K562 (cell line): ENCODE data around the gene AGPAT2. TPM values are rescaled to one million over a fixed set of nuclear protein-coding genes. Genes with fewer than 3 reads are reported as not detected.

Experiments used
- ATF6 ChIP-seq: sonication (generic); formaldehyde crosslinking; IDR thresholded peaks from 2 replicates; pipeline ENCODE4 v1.4.0; 2020; ENCODE audit warnings: mild to moderate bottlenecking, missing genetic modification reagents
- ATF7 ChIP-seq: fragments of 450-650 bp; IDR thresholded peaks from 2 replicates; pipeline ENCODE4 v1.7.1; 2014; ENCODE audit warnings: mild to moderate bottlenecking, moderate library complexity
- BCLAF1 ChIP-seq, 2 experiments: fragments of 450-650 bp in 1 of 2; IDR thresholded peaks; 2 replicates each; pipeline ENCODE4 v1.6.1; 2011 to 2017; ENCODE audit warnings: low read depth in 2 of 2, antibody characterized with exemption in 1 of 2, borderline replicate concordance in 1 of 2, low read length in 1 of 2, mild to moderate bottlenecking in 1 of 2, mixed read lengths in 1 of 2; ENCODE audit not compliant: control insufficient read depth in 1 of 2
- CAMTA2 ChIP-seq: fragments of 250-450 bp; sonication (Bioruptor Pico); conservative IDR thresholded peaks from 2 replicates; pipeline ENCODE4 v1.5.1; 2022
- CEBPB ChIP-seq: fragments of 450-650 bp; IDR thresholded peaks from 2 replicates; pipeline ENCODE4 v1.6.1; 2016; ENCODE audit warnings: missing genetic modification characterization, missing compliant biosample characterization
- GTF2A2 ChIP-seq: IDR thresholded peaks from 2 replicates; pipeline ENCODE4 v1.6.1; 2016; ENCODE audit warnings: mild to moderate bottlenecking, missing genetic modification characterization, missing compliant biosample characterization
- HDAC1 ChIP-seq, 2 experiments: fragments of 450-650 bp; IDR thresholded peaks; 2 replicates each; pipeline ENCODE4 v1.6.1; 2016 to 2017; ENCODE audit warnings: inconsistent platforms in 1 of 2, mild to moderate bottlenecking in 1 of 2, moderate library complexity in 1 of 2
- NEUROD1 ChIP-seq: fragments of 150-350 bp; IDR thresholded peaks from 2 replicates; pipeline ENCODE4 v1.6.1; 2014; ENCODE audit warnings: borderline replicate concordance, low read length, low read depth; ENCODE audit not compliant: partially characterized antibody
- NR1H2 ChIP-seq: sonication (generic); formaldehyde crosslinking; IDR thresholded peaks from 2 replicates; pipeline ENCODE4 v1.4.0; 2020; ENCODE audit warnings: mild to moderate bottlenecking, missing genetic modification reagents
- RREB1 ChIP-seq: fragments of 250-450 bp; sonication (Bioruptor Pico); IDR thresholded peaks from 2 replicates; pipeline ENCODE4 v1.4.0; 2020
- TAF9B ChIP-seq: fragments of 450-650 bp; IDR thresholded peaks from 2 replicates; pipeline ENCODE4 v1.6.1; 2018; ENCODE audit warnings: mild to moderate bottlenecking; ENCODE audit not compliant: partially characterized antibody
- ZBTB12 ChIP-seq: fragments of 250-450 bp; sonication (Bioruptor Pico); IDR thresholded peaks from 2 replicates; pipeline ENCODE4 v1.4.0; 2020
- ZNF699 ChIP-seq: fragments of 250-450 bp; sonication (Bioruptor Pico); IDR thresholded peaks from 2 replicates; pipeline ENCODE4 v1.8.0; 2021; ENCODE audit warnings: mild to moderate bottlenecking, moderate library complexity; ENCODE audit not compliant: insufficient replicate concordance
- polyA plus RNA-seq, 8 experiments: library from polyadenylated mRNA; depleted of rRNA in 4 of 8; stranded (reverse) in 5 of 8; unstranded in 3 of 8; fragments of >200 nt; fragmentation: Nextera tagmentation in 2 of 8; fragmentation: Illumina TruSeq in 1 of 8; extraction: Ambion mirVana in 2 of 8; extraction: Trizol in 1 of 8; gene quantifications; 2 replicates each; pipeline versions ENCODE4 v1.2.1 to v1.2.3, GENCODE V29; 2011 to 2014; ENCODE audit warnings: inconsistent platforms in 1 of 8, missing spikeins in 1 of 8
- total RNA-seq, 7 experiments: library from RNA; depleted of rRNA in 6 of 7; stranded (reverse); fragments of >200 nt in 6 of 7; fragmentation: Illumina TruSeq in 2 of 7; extraction: Trizol in 2 of 7; gene quantifications; 2 replicates each; pipeline versions ENCODE4 v1.2.1 to v1.2.3, GENCODE V29; 2011 to 2021; ENCODE audit warnings: low replicate concordance in 1 of 7

The AGPAT2 gene
- total and polyA plus RNA-seq, 9 of the 15 experiments (the other 6 are each of a cell fraction or from before 2014, with no cell fraction given) = 0.13 to 54.5 (median 23.9) TPM

GRCh38 chr9:136644593-136645351 is 42.5 kb downstream of the AGPAT2 start (continued):
- TF ChIP-seq RREB1 (CRISPR knock-in tag) (peak; percentile 42; the same call in 1 of the 2 replicates), GTF2A2 (tag) (no peak), NEUROD1 (no peak), TAF9B (no peak), NR1H2 (CRISPR knock-in tag) (peak; percentile 81; the same call in 1 of the 2 replicates), ATF7 (peak; percentile 49; the same call in 1 of the 2 replicates), HDAC1 (IDR thresholded peaks at IDR 0.05) (peak in 1 of 2 experiments; percentile 49; a peak in 1 of 4 replicates), BCLAF1 (IDR thresholded peaks at IDR 0.05; ENCODE audit: borderline replicate concordance in 1 of 2, control insufficient read depth in 1 of 2, low read depth in 2 of 2, low read length in 1 of 2) (no peak), CAMTA2 (CRISPR knock-in tag) (no peak; the same call in 1 of the 2 replicates), ATF6 (CRISPR knock-in tag) (no peak), CEBPB (tag) (no peak), ZNF699 (no peak), ZBTB12 (CRISPR knock-in tag) (peak; percentile 20; the same call in 1 of the 2 replicates)
